B cell (primary cell): ENCODE data around the gene PSD4. TPM values are rescaled to one million over a fixed set of nuclear protein-coding genes. Genes with fewer than 3 reads are reported as not detected.

Experiments used
- ATAC-seq: fragments of 200-7000 bp; cut with Tn5 transposase; one replicate; pipeline ENCODE4 v1.10.0; 2021; ENCODE audit warnings: low read depth, mild to moderate bottlenecking, moderate number of reproducible peaks, moderate library complexity
- CTCF ChIA-PET: fragments of 350-600 bp; sonication (Branson Sonifier 250); formaldehyde crosslinking; loops from one replicate; lab custom pipeline; 2021; ENCODE audit warnings: antibody characterized with exemption, inconsistent platforms; lab: Charles Lee
- POLR2A ChIA-PET: fragments of 350-600 bp; sonication (Branson Sonifier 250); formaldehyde crosslinking; loops from one replicate; lab custom pipeline; 2021; ENCODE audit warnings: antibody characterized with exemption; lab: Charles Lee
- DNase-seq: peaks from one replicate; pipeline ENCODE4 v3.0.0; 2013
- H2AFZ ChIP-seq: 2 replicates; pipeline ENCODE4 v1.6.1; 2012; ENCODE audit warnings: mild to moderate bottlenecking, low read depth, low read length; ENCODE audit not compliant: insufficient read depth, poor library complexity, severe bottlenecking
- H3K27ac ChIP-seq, 2 donors: 1 replicate in 1 of 2; 2 replicates in 1 of 2; pipeline ENCODE4 v1.5.1; 2012 to 2013; ENCODE audit warnings: low read length in 2 of 2, mild to moderate bottlenecking in 2 of 2, moderate library complexity in 1 of 2
- H3K27me3 ChIP-seq, 4 experiments: fragments of 200-600 bp in 1 of 4; sonication (generic) in 1 of 4; replicated peaks in 1 of 4; 1 replicate in 2 of 4; 2 replicates in 2 of 4; pipeline versions ENCODE4 v1.6.1 to v1.7.0; 2013 to 2016; ENCODE audit warnings: low read length in 3 of 4, mild to moderate bottlenecking in 2 of 4, mixed read lengths in 1 of 4, moderate library complexity in 1 of 4; ENCODE audit not compliant: insufficient read depth in 4 of 4, control insufficient read depth in 3 of 4; ENCODE audit errors: control extremely low read depth in 1 of 4
- H3K36me3 ChIP-seq, 2 experiments: replicated peaks in 1 of 2; 1 replicate in 1 of 2; 2 replicates in 1 of 2; pipeline versions ENCODE4 v1.6.1 to v1.7.1; 2013; ENCODE audit warnings: low read length in 1 of 2; ENCODE audit not compliant: insufficient read depth in 2 of 2, control insufficient read depth in 1 of 2; ENCODE audit errors: control extremely low read depth in 1 of 2, extremely low read depth in 1 of 2
- H3K4me1 ChIP-seq, 2 donors: fragments of 200-600 bp in 1 of 2; sonication (generic) in 1 of 2; 1 replicate in 1 of 2; 2 replicates in 1 of 2; pipeline versions ENCODE4 v1.5.1 to v1.6.1; 2013 to 2017; ENCODE audit warnings: low read length in 2 of 2; ENCODE audit not compliant: control insufficient read depth in 2 of 2, insufficient read depth in 2 of 2
- H3K4me2 ChIP-seq: replicated peaks from 2 replicates; pipeline ENCODE3; 2012; ENCODE audit warnings: mild to moderate bottlenecking, low read depth, low read length; ENCODE audit not compliant: poor library complexity, severe bottlenecking
- H3K4me3 ChIP-seq, 5 experiments: fragments of 200-600 bp in 1 of 5; sonication (generic) in 1 of 5; 1 replicate in 3 of 5; 2 replicates in 2 of 5; pipeline versions ENCODE4 v1.5.1 to v1.7.0; 2011 to 2016; ENCODE audit warnings: low read length in 4 of 5, mild to moderate bottlenecking in 4 of 5, low read depth in 2 of 5, control low read depth in 1 of 5, moderate library complexity in 1 of 5; ENCODE audit not compliant: insufficient read depth in 1 of 5; ENCODE audit errors: control extremely low read depth in 1 of 5, extremely low read depth in 1 of 5
- H3K79me2 ChIP-seq: fragments of 200-600 bp; sonication (generic); one replicate; pipeline ENCODE4 v1.6.0; 2016; ENCODE audit warnings: low read length; ENCODE audit not compliant: control insufficient read depth, insufficient read depth
- H3K9ac ChIP-seq: fragments of 200-600 bp; sonication (generic); 2 replicates; pipeline ENCODE4 v1.6.1; 2017; ENCODE audit warnings: mild to moderate bottlenecking, low read length, moderate library complexity
- H3K9me3 ChIP-seq, 3 donors: one replicate each; pipeline versions ENCODE4 v1.6.1 to v1.7.1; 2013; ENCODE audit warnings: low read length in 2 of 3; ENCODE audit not compliant: control insufficient read depth in 2 of 3, insufficient read depth in 1 of 3; ENCODE audit errors: control extremely low read depth in 1 of 3
- H4K20me1 ChIP-seq: 2 replicates; pipeline ENCODE4 v1.6.0; 2012; ENCODE audit warnings: mild to moderate bottlenecking, low read length; ENCODE audit not compliant: insufficient read depth, control insufficient read depth, poor library complexity, severe bottlenecking
- H3K27ac Mint-ChIP-seq: one replicate; pipeline ENCODE4 v1.8.0; 2021; ENCODE audit warnings: mixed read lengths
- H3K27me3 Mint-ChIP-seq: one replicate; pipeline ENCODE4 v1.8.0; 2021; ENCODE audit warnings: mixed read lengths
- H3K4me1 Mint-ChIP-seq: one replicate; pipeline ENCODE4 v1.8.0; 2021; ENCODE audit warnings: mixed read lengths
- H3K4me3 Mint-ChIP-seq: one replicate; pipeline ENCODE4 v1.8.0; 2021; ENCODE audit warnings: mixed read lengths
- H3K9me3 Mint-ChIP-seq: one replicate; pipeline ENCODE4 v1.8.0; 2022; ENCODE audit warnings: mixed read lengths; ENCODE audit not compliant: insufficient read depth
- EZH2 ChIP-seq: IDR thresholded peaks from 2 replicates; pipeline ENCODE4 v1.6.1; 2012; ENCODE audit warnings: borderline replicate concordance, low read depth, mild to moderate bottlenecking, moderate library complexity, low read length; ENCODE audit not compliant: insufficient read depth, poor library complexity, severe bottlenecking
- whole genome bisulfite sequencing: methylation state at CpG from one replicate; pipeline ENCODE4 v1.1.5; 2013; ENCODE audit warnings: missing lambda C conversion rate; ENCODE audit not compliant: insufficient coverage; 5-methylcytosine and 5-hydroxymethylcytosine counted together
- intact Hi-C: fragments of 100-400 bp; cut with micrococcal nuclease; formaldehyde crosslinking; loops from one replicate; pipeline ENCODE4 v1.10.0; 2022
- polyA plus RNA-seq: library from polyadenylated mRNA; depleted of rRNA; stranded (reverse); fragments of >200 nt; gene quantifications from 2 replicates; pipeline ENCODE4 v1.2.3, GENCODE V29; 2012
- total RNA-seq, 2 donors: library from RNA; stranded (reverse); fragments of 120-200 nt in 1 of 2; gene quantifications; 1 replicate in 1 of 2; 2 replicates in 1 of 2; pipeline versions ENCODE4 v1.2.3 to v1.2.4, GENCODE V29; 2013 to 2022
- TF ChIP-seq, protein P1 (sequence below): fragments of 200-600 bp; IDR thresholded peaks from one replicate; pipeline ENCODE4 v1.8.0; 2022; ENCODE audit warnings: antibody characterized with exemption, mild to moderate bottlenecking

The PSD4 gene
- total and polyA plus RNA-seq, 2 donors (not counting 1 experiment from before 2014, with no cell fraction given): 87.1 to 203 TPM

DNA sequence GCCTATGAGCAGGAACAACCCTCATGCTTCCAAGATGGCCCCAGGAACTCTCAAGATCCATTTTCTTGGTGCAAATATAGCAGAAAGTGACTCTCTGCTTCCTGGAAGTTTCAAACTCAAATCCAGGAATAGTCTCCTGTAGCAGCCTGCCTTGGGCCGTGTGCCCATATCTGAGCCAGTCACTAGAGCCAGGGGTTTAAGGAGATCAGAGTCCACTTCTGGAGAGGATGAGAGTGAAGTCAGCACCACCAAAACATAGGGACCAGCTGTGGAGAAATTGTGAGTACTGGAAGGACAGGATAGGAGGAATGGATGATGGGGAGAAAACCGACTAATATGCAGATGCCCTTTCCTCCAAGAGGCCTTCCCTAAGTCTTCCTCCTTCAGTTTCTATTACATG lies 33.2 kb downstream of the PSD4 start:
- Histone ChIP-seq H3K9me3 (no peaks in the 10 kb centered on the region), H4K20me1 (peaks cover 16% of the 10 kb centered on the region), H2AFZ (no peak overlapping the region), H3K36me3 (peaks cover 0 to 10% of the 10 kb centered on the region in 2 experiments), H3K27me3 (no peaks in the 10 kb centered on the region), H3K4me3 (no peak overlapping the region), H3K9ac (no peak overlapping the region), H3K4me2 (no peak overlapping the region), H3K27ac (no peak overlapping the region), H3K79me2 (no peaks in the 10 kb centered on the region), H3K4me1 (peaks cover 6 to 12% of the 10 kb centered on the region in 2 donors)
- ATAC-seq (no peak), DNase-seq (no peak)
- 100% methylated on average over 1 of the region's 2 CpGs for WGBS
- Mint-ChIP-seq H3K9me3 (no peaks in the 10 kb centered on the region), H3K27me3 (peaks cover 2% of the 10 kb centered on the region), H3K4me1 (peaks cover 21% of the 10 kb centered on the region), H3K27ac (no peak overlapping the region), H3K4me3 (no peak overlapping the region)
- CTCF ChIA-PET: interaction anchor here (1.0 to 17.9 kb wide), 6 partner anchors 30 to 233 kb away, joined by 3 to 590 read pairs (median 25); partner anchors contain the start of gene PSD4
- POLR2A ChIA-PET: no interaction called here
- no peak for TF ChIP-seq EZH2
- TF ChIP-seq, protein P1, sequence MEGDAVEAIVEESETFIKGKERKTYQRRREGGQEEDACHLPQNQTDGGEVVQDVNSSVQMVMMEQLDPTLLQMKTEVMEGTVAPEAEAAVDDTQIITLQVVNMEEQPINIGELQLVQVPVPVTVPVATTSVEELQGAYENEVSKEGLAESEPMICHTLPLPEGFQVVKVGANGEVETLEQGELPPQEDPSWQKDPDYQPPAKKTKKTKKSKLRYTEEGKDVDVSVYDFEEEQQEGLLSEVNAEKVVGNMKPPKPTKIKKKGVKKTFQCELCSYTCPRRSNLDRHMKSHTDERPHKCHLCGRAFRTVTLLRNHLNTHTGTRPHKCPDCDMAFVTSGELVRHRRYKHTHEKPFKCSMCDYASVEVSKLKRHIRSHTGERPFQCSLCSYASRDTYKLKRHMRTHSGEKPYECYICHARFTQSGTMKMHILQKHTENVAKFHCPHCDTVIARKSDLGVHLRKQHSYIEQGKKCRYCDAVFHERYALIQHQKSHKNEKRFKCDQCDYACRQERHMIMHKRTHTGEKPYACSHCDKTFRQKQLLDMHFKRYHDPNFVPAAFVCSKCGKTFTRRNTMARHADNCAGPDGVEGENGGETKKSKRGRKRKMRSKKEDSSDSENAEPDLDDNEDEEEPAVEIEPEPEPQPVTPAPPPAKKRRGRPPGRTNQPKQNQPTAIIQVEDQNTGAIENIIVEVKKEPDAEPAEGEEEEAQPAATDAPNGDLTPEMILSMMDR: no peak
- intact Hi-C loops: no loop called here

DNA sequence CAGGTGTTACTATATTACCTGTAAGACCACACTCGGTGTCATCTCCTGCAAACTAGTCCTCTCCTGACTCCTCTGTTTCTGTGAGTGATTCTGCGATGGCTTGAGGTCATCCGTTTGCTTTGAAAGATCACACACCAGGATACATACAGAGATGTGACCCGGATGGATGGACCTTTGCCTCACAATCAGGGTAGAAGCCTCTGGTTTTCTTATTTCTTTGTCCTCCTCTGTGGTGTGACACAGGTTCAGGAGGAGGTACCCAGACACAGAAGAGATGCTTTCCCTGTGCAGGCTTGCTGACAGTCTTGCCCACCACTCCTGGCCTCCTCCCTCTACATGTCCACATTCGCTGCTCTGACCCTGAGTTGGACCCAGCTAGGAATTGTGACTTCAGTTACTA lies 34.6 kb downstream of the PSD4 start:
- Histone ChIP-seq H3K79me2 (no peaks in the 10 kb centered on the region), H2AFZ (no peak overlapping the region), H3K27ac (no peak overlapping the region), H3K4me3 (no peak overlapping the region), H3K9me3 (no peaks in the 10 kb centered on the region), H3K4me2 (no peak overlapping the region), H3K36me3 (no peaks in the 10 kb centered on the region), H3K4me1 (peaks cover 6 to 12% of the 10 kb centered on the region in 2 donors), H4K20me1 (peaks cover 4% of the 10 kb centered on the region), H3K27me3 (peaks cover 0 to 9% (median 2%) of the 10 kb centered on the region in 4 experiments), H3K9ac (no peak overlapping the region)
- intact Hi-C loops: no loop called here
- Mint-ChIP-seq H3K9me3 (no peaks in the 10 kb centered on the region), H3K4me3 (no peak overlapping the region), H3K27ac (peak overlapping the region; percentile 37), H3K4me1 (peaks cover 17% of the 10 kb centered on the region), H3K27me3 (peaks cover 11% of the 10 kb centered on the region)
- ChIA-PET CTCF (interaction anchor here (1.0 kb wide), 1 partner anchor 72 kb away, joined by 3 read pairs; no protein-coding TSS in a partner anchor), POLR2A (no interaction called here)
- ATAC-seq (no peak), DNase-seq (no peak)
- WGBS: 91% methylated on average over 5 of the region's 5 CpGs
- TF ChIP-seq, protein P1: no peak
- TF ChIP-seq EZH2: no peak
